Inflammatory macrophage (primary cell): ENCODE data around the gene PARP9.
"Not testable (repeated sequence)": the region's sequence is repeated elsewhere in the genome, so short reads cannot be mapped to it uniquely, and the experiment has no call there.

Source experiments
- DNase-seq, 2 donors: peaks; one replicate each; pipeline ENCODE4 v3.0.0-alpha.2; 2020 to 2022

The PARP9 gene

GRCh38 chr3:122516846-122517360 lies 47.2 kb downstream of the PARP9 start:
- DNase-seq: no peak

DNA sequence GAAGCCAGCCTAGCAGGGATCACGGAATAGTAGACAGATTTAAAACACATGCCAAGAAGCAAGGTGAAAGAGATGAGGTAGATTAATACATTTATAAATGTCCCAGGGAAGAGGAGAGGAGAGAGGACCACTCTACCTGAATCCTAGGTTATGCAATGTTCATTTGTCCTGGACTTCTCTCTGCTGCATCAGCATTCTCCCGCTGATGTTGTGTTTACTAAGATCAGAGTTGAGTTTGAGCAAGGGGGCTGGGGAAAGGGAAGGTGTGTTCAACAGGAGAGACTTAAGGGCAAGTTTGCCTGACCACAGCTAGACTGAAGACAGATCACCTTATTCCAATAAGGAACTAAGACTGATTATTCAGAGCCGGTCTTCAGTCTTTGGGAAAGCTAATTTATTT lies 48.2 kb downstream of the PARP9 start:
- no peak for DNase-seq

- no peak for DNase-seq
Observed at GRCh38 chr3:122515020-122515468, 49.1 kb downstream of the PARP9 start.

- DNase-seq: peak; percentile 88 to 93
Observed at GRCh38 chr3:122514123-122515019, 49.7 kb downstream of the PARP9 start, which contains the start of gene KPNA1. Gene KPNA1, minus strand, starts transcription at chr3:122514939. Its CDS starts 18,374 bp downstream, at chr3:122496565.

GRCh38 chr3:122513386-122514122 lies 50.5 kb downstream of the PARP9 start:
- no peak for DNase-seq

DNA sequence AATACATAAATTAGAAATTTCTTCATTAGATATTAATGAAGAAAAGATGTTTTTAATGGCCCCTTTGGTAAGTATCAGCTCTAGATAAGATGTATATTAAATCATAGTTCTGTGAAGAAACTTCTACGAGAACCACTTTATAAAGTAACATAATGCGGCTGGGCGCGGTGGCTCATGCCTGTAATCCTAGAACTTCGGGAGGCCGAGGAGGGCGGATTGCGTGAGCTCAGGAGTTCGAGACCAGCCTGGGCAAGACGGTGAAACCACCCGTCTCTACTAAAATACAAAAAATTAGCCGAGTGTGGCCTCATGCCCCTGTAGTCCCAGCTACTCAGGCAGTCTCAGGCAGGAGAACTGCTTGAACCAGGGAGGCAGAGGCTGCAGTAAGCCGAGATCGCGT lies 51.8 kb downstream of the PARP9 start:
- DNase-seq: no peak

DNA sequence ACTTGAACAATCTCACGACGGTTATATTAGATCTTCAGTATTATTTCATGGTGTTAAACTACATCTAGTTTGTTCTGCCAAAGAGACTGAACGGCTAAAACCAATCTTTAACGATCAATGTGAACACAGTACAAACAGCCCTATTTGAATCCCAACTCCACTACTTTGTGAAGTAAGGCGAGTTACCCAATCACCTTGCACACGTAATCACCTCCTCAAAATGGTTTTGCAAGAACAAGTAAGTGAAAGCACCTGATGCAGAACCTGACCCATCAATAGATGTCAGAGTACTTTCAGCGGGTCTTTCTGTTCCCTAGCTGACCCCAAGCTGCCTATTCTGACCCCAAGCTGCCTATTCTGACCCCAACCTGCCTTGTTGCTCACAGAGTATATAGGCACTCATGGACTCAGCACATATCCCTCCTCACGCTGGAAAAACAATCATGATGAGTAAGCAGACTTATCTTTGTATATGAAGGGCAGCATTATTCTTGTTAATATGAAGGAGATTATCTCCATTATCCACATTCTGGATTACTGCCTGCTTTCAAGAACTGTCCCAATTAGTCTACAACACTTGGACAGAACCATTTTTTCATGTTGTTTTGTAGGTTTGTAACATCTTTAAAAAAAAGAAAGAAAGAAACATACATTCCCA lies 53.1 kb downstream of the PARP9 start:
- no peak for DNase-seq

- DNase-seq: not testable (repeated sequence)
Observed at GRCh38 chr3:122508944-122509343, 55.2 kb downstream of the PARP9 start.

DNA sequence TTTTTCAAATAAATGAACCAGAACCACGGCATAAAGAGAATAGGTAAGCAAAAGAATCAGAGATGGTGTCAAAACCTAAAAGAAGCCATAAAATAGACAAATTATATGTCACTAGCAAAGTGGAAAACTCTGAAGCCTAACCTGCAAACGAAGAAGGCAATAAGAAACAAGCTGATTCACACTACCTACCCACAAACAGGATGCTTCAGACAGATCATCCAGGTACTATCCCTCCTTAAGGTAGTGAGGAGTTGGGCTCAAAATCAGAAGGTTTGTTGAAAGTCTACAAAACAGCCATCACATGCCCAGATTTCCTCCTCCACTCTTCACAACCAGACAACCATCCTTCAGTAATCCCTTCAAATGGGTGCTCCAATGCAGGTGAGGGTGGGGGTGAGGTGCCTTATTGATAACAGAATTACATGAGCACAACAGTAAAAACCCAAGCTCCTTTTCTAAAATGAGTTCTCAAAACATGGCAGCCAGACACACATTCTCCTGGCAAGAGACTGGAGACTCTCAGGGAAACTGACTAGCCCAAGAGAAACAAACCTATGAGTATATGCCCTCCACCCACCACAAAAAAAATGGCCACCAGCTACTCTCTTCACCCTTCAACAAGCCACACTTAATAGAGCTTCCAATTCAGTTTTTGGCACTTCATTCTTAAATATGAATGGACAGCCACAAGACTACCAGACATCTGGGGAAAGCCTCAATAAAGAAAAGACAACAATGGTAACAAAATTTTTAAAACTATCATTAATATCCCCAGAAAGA lies 55.8 kb downstream of the PARP9 start:
- no peak for DNase-seq

- no peak for DNase-seq
Observed at GRCh38 chr3:122506450-122506849, 57.6 kb downstream of the PARP9 start.

- DNase-seq: no peak
Observed at GRCh38 chr3:122505676-122506075, 58.4 kb downstream of the PARP9 start.

- no peak for DNase-seq
Observed at GRCh38 chr3:122502941-122503340, 61.2 kb downstream of the PARP9 start.

DNA sequence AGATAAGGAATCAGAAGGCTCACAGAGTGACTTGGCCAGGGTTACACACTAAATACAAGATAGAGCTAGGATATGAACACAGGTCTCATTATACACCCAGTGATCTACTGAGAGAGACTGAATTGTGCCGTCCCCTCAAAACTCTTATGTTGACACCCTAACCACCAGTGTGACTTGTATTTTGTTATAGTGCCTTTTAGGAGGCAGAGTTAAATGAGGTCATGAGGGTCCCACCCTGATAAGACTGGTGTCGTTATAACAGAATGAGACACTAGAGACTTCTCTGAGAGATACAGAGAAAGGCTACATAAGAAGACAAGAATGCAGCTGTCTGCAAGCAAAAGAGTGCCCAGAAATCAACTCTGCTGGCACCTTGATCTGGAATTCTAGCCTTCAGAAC lies 62.0 kb downstream of the PARP9 start:
- DNase-seq: no peak

DNA sequence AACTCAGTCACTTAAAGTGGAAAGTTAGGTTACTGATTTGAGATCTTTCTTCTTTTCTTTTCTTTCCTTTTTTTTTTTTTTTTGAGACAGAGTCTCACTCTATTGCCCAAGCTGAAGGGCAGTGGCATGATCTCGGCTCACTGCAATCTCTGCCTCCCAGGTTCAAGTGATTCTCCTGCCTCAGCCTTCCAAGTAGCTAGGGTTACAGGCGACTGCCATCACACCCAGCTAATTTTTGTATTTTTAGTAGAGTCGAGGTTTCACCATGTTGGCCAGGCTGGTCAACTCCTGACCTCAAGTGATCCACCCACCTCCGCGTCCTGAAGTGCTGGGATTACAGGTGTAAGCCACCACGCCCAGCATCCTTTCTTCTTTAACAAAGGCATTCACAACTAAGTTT lies 63.1 kb downstream of the PARP9 start:
- DNase-seq: not testable (repeated sequence)

GRCh38 chr3:122498152-122498551 lies 65.9 kb downstream of the PARP9 start:
- no peak for DNase-seq

- DNase-seq: peak; percentile 83 to 92
Observed at GRCh38 chr3:122497425-122497824, 66.7 kb downstream of the PARP9 start.

GRCh38 chr3:122496508-122496907 lies 67.6 kb downstream of the PARP9 start:
- DNase-seq: no peak

- no peak for DNase-seq
Observed at GRCh38 chr3:122493296-122493695, 70.8 kb downstream of the PARP9 start.

GRCh38 chr3:122488262-122488973 lies 75.7 kb downstream of the PARP9 start:
- DNase-seq: no peak

GRCh38 chr3:122484985-122485384 lies 79.1 kb downstream of the PARP9 start:
- DNase-seq: no peak

DNA sequence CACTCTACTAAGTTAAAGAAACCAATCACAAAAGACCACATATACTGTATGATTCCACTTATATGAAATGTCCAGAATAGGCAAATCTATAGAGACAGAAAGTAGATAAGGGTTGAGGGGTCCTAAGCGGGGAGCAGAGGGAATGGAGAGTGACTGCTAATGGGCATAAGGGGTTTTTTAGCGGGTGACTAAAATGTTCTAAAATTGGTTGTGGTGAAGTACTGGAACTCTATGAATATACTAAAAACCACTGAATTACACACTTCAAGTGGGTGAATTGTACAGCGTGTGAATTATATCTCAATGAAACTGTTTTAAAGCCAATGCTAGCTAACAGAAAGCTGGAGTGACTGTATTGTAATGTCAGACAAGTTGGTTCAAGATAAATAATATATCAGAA lies 82.7 kb downstream of the PARP9 start:
- no peak for DNase-seq
